Activated CD8-positive, alpha-beta T cell treated with anti-CD3 and anti-CD28 coated beads for 36 hours (primary cell): ENCODE measurements around the gene KCNJ13. TPM values are rescaled to one million over a fixed set of nuclear protein-coding genes. Genes with fewer than 3 reads are reported as not detected.
A peak's percentile ranks its signal among the peaks of the same experiment; 100 is the strongest.

Experiments used
- ATAC-seq: fragments of 200-7000 bp; cut with Tn5 transposase; one replicate; pipeline ENCODE4 v1.10.0; 2021; ENCODE audit warnings: mild to moderate bottlenecking, moderate library complexity
- CTCF ChIA-PET: fragments of 350-600 bp; sonication (Branson Sonifier 250); formaldehyde crosslinking; loops from one replicate; lab custom pipeline; 2021; ENCODE audit warnings: antibody characterized with exemption; lab: Charles Lee
- POLR2A ChIA-PET: fragments of 350-600 bp; sonication (Branson Sonifier 250); formaldehyde crosslinking; loops from one replicate; lab custom pipeline; 2021; ENCODE audit warnings: antibody characterized with exemption; lab: Charles Lee
- DNase-seq: peaks from one replicate; pipeline ENCODE4 v3.0.0-alpha.2; 2020
- H3K27ac Mint-ChIP-seq: one replicate; pipeline ENCODE4 v1.8.0; 2021; ENCODE audit warnings: mild to moderate bottlenecking, mixed read lengths
- H3K27me3 Mint-ChIP-seq: one replicate; pipeline ENCODE4 v1.8.0; 2021; ENCODE audit warnings: mixed read lengths
- H3K36me3 Mint-ChIP-seq: one replicate; pipeline ENCODE4 v1.8.0; 2021; ENCODE audit warnings: low read depth, mixed read lengths
- H3K4me1 Mint-ChIP-seq: one replicate; pipeline ENCODE4 v1.8.0; 2021; ENCODE audit warnings: low read depth, mixed read lengths
- H3K4me3 Mint-ChIP-seq: one replicate; pipeline ENCODE4 v1.8.0; 2021; ENCODE audit warnings: mild to moderate bottlenecking, moderate library complexity, mixed read lengths
- H3K9me3 Mint-ChIP-seq: one replicate; pipeline ENCODE4 v1.8.0; 2021; ENCODE audit warnings: mixed read lengths
- CTCF ChIP-seq: fragments of 200-600 bp; IDR thresholded peaks from one replicate; pipeline ENCODE4 v1.8.0; 2022; ENCODE audit warnings: antibody characterized with exemption, mild to moderate bottlenecking
- intact Hi-C: fragments of 100-400 bp; cut with micrococcal nuclease; formaldehyde crosslinking; loops from one replicate; pipeline ENCODE4 v1.10.0; 2022
- total RNA-seq, 2 experiments: library from RNA; stranded (reverse); gene quantifications; one replicate each; pipeline ENCODE4 v1.2.3, GENCODE V29; 2021

Gene KCNJ13
- total RNA-seq, 2 experiments from 2014 or later = not detected

GRCh38 chr2:232744963-232745362, 31.4 kb downstream of the KCNJ13 start:
- H3K27ac Mint-ChIP-seq = peak overlapping the region; percentile 30
- intact Hi-C loops = no loop called here
- POLR2A ChIA-PET = no interaction called here
- H3K4me3 Mint-ChIP-seq = no peak overlapping the region
- CTCF ChIA-PET = no interaction called here
- no peak for TF ChIP-seq CTCF
- H3K27me3 Mint-ChIP-seq = no peaks in the 10 kb centered on the region
- peaks cover 19% of the 10 kb centered on the region for H3K4me1 Mint-ChIP-seq
- peaks cover 17% of the 10 kb centered on the region for H3K36me3 Mint-ChIP-seq
- no peak for ATAC-seq
- no peak for DNase-seq
- no peaks in the 10 kb centered on the region for H3K9me3 Mint-ChIP-seq

GRCh38 chr2:232741972-232742371, 34.4 kb downstream of the KCNJ13 start:
- H3K27ac Mint-ChIP-seq = no peak overlapping the region

GRCh38 chr2:232741294-232741693, 35.1 kb downstream of the KCNJ13 start:
- no peak for ATAC-seq
- Mint-ChIP-seq H3K4me3 (no peak overlapping the region), H3K27me3 (no peaks in the 10 kb centered on the region), H3K4me1 (peaks cover 9% of the 10 kb centered on the region), H3K36me3 (peaks cover 16% of the 10 kb centered on the region), H3K9me3 (no peaks in the 10 kb centered on the region), H3K27ac (no peak overlapping the region)
- TF ChIP-seq CTCF = no peak
- intact Hi-C loops = no loop called here
- no peak for DNase-seq
- POLR2A ChIA-PET = interaction anchor here (0.5 kb wide), 1 partner anchor 27 kb away, joined by 3 read pairs; no protein-coding TSS in a partner anchor
- CTCF ChIA-PET = interaction anchor here (1.0 kb wide), 1 partner anchor 136 kb away, joined by 3 read pairs; no protein-coding TSS in a partner anchor

More at GRCh38 chr2:232741972-232742371, 34.4 kb downstream of the KCNJ13 start:
- intact Hi-C loops = no loop called here
- CTCF ChIA-PET = no interaction called here
- DNase-seq = no peak
- ATAC-seq = no peak
- H3K4me1 Mint-ChIP-seq = peaks cover 9% of the 10 kb centered on the region
- H3K9me3 Mint-ChIP-seq = no peaks in the 10 kb centered on the region
- peaks cover 15% of the 10 kb centered on the region for H3K36me3 Mint-ChIP-seq
- POLR2A ChIA-PET = interaction anchor here (0.5 kb wide), 1 partner anchor 26 kb away, joined by 3 read pairs; no protein-coding TSS in a partner anchor
- no peak for TF ChIP-seq CTCF
- H3K27me3 Mint-ChIP-seq = no peaks in the 10 kb centered on the region
- H3K4me3 Mint-ChIP-seq = no peak overlapping the region

GRCh38 chr2:232731470-232731869, 44.9 kb downstream of the KCNJ13 start:
- DNase-seq (no peak), ATAC-seq (no peak)
- Mint-ChIP-seq H3K27me3 (no peaks in the 10 kb centered on the region), H3K36me3 (peaks cover 27% of the 10 kb centered on the region), H3K4me1 (peaks cover 7% of the 10 kb centered on the region), H3K4me3 (no peak overlapping the region), H3K9me3 (no peaks in the 10 kb centered on the region), H3K27ac (no peak overlapping the region)
- intact Hi-C loops = no loop called here
- ChIA-PET POLR2A (no interaction called here), CTCF (interaction anchor here (1.5 kb wide), 1 partner anchor 322 kb away, joined by 3 read pairs; no protein-coding TSS in a partner anchor)
- TF ChIP-seq CTCF = no peak

GRCh38 chr2:232728785-232729184, 47.6 kb downstream of the KCNJ13 start:
- DNase-seq (no peak), ATAC-seq (no peak)
- TF ChIP-seq CTCF = no peak
- CTCF ChIA-PET = interaction anchor here (0.7 kb wide), 1 partner anchor 11 kb away, joined by 3 read pairs; no protein-coding TSS in a partner anchor
- intact Hi-C loops = no loop called here
- Mint-ChIP-seq H3K4me3 (no peak overlapping the region), H3K27me3 (no peaks in the 10 kb centered on the region), H3K36me3 (peaks cover 30% of the 10 kb centered on the region), H3K27ac (peak overlapping the region; percentile 52), H3K9me3 (no peaks in the 10 kb centered on the region), H3K4me1 (peaks cover 10% of the 10 kb centered on the region)
- POLR2A ChIA-PET = interaction anchor here (1.3 kb wide), 1 partner anchor 11 kb away, joined by 5 read pairs; no protein-coding TSS in a partner anchor
